GM19193 (cell line): ENCODE data around the gene PPEF1.

ENCODE experiments used
- POLR2A ChIP-seq: IDR thresholded peaks from 4 replicates; pipeline ENCODE4 v1.6.1; 2011; ENCODE audit not compliant: insufficient read depth, insufficient read length; ENCODE audit errors: extremely low read depth

The PPEF1 gene

GRCh38 chrX:18833071-18833731 lies 125.8 kb downstream of the PPEF1 start:
- TF ChIP-seq POLR2A: no peak

DNA sequence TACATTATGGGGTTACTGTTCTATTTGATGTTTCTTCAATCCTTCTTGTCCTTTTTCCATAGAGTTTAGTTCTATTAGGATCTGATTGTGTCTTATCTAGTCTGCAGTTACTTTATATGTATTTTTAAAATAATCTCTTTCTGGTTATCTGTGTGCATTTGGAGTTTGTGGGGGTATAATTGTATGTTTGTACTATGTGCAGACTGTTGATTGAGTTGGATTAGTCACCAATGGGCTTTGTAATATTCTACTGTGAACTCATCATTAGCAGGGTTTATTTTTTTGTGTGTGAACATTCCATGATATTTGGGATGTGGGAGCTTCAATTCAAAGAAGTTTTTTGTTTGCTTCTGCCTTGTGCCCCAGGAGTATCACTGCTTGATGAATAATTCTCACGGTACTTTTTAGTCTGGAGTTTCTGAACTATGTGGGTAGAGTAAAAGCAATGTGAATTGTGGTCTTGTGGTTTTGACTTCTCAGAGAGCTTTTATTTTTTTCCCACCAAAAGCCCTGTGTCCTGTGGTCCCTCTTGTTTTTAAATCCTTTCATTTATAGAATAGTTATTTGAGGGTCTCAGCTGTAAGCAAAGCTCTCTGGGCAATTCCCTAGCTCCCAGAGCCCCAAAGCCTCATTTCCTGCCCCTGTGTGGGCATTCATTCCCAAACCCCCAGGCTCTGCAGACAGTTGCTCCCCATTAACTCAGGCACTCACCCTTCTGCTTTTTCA lies 148.6 kb downstream of the PPEF1 start:
- TF ChIP-seq POLR2A: no peak

DNA sequence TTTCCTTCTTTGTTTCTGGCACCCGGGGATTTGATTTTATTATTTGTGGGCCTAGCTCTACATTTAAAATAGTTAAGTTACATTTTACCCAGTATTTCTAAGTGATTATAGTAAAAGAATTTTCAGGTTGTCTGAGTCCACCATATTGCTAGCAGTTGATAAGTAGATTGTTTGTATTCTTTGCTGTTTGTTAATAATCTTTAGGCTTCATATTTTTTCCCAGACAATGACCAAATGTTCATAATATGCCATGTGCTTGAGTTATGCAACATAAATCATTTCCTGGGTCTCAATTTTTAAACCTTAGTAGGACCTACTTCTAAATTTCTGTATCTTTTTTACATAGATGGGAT lies 149.2 kb downstream of the PPEF1 start:
- TF ChIP-seq POLR2A: no peak

GRCh38 chrX:18861511-18861910 lies 154.1 kb downstream of the PPEF1 start:
- TF ChIP-seq POLR2A: no peak

- no peak for TF ChIP-seq POLR2A
Observed at GRCh38 chrX:18864390-18864920, 157.0 kb downstream of the PPEF1 start.

GRCh38 chrX:18871161-18871890 lies 163.9 kb downstream of the PPEF1 start:
- no peak for TF ChIP-seq POLR2A

GRCh38 chrX:18871970-18872369 lies 164.5 kb downstream of the PPEF1 start:
- TF ChIP-seq POLR2A: no peak

GRCh38 chrX:18872621-18873020 lies 165.2 kb downstream of the PPEF1 start:
- no peak for TF ChIP-seq POLR2A

GRCh38 chrX:18873189-18873791 lies 165.8 kb downstream of the PPEF1 start:
- TF ChIP-seq POLR2A: no peak

DNA sequence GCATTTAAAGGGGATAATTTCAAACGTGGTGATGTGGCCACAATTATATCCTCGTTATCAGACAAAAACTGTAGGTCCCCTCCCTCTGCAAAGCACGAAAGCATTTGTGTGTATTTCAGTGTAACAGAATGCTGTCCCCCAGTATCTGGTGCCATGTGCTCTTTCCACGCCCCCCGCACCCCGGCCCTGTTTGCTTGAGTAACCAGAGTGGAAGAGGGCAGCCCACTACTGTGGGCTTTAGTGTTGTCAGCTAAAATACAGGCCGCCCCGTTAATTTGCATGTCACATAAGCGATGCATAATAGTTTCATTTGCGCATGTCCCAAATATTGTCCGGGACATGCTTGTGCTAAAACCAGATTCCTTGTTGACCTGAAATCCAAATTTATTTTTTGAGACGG lies 166.4 kb downstream of the PPEF1 start:
- TF ChIP-seq POLR2A: no peak

DNA sequence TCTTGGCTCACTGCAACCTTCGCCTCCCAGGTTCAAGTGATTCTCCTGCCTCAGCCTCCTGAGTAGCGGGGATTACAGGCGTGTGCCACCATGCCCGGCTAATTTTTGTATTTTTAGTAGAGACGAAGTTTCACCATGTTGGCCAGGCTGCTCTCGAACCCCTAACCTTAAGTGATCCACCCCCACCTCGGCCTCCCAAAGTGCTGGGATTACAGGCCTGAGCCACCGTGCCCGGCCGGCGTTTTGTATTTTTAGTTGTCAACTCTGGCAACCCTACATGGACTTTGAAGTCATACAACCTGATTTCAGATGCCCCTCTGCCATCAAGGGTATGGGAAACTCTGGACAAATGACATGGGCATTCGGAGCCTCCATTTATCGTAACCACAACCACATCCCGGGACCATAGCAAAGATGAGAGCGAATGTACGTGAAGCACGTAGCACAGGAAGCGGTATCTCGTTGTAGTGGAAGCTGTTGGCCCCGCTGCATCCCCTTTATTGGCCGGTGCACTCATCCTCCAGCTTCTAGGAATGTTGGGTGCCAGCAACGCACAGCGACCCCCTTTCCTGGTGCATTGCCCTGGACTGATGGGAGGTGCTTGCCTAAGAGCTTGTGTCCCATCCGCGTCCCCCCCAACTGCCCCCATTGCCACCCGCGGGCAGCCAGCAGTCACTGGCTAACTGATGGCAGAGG lies 167.3 kb downstream of the PPEF1 start:
- no peak for TF ChIP-seq POLR2A

GRCh38 chrX:18875256-18875878 lies 167.9 kb downstream of the PPEF1 start:
- no peak for TF ChIP-seq POLR2A

DNA sequence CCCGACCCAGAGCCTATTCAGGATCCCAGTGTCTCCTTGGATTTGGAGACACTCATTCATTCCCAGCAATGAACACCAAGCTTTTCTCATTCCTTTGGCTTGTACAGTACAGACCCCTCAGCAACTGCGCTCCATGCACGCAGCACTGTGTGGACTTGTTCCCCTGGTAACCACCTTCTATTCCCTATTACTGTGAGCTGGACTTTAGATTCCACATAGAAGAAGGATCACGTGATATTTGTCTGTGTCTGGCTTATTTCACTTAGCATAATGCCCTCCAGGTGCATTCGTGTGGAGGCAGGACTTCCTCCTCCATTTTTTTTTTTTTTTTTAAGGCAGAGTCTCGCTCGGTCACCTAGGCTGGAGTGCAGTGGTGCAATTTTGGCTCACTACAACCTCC lies 170.0 kb downstream of the PPEF1 start:
- TF ChIP-seq POLR2A: no peak
